Liver (tissue), 9 donors: ENCODE results near the gene GPR176. TPM values are rescaled to one million over a fixed set of nuclear protein-coding genes. Genes with fewer than 3 reads are reported as not detected.

ENCODE experiments used
- DNase-seq: peaks from one replicate; pipeline ENCODE4 v3.0.0-alpha.2; 2017; ENCODE audit warnings: low spot score
- H3K27ac ChIP-seq, 2 donors: one replicate each; pipeline ENCODE4 v1.7.0; 2013; ENCODE audit warnings: inconsistent platforms in 2 of 2, low read length in 2 of 2, control low read depth in 1 of 2, low read depth in 1 of 2, mild to moderate bottlenecking in 1 of 2
- H3K27me3 ChIP-seq, 4 donors: one replicate each; pipeline versions ENCODE4 v1.6.1 to v1.7.0; 2013; ENCODE audit warnings: low read length in 3 of 4, inconsistent platforms in 1 of 4, mild to moderate bottlenecking in 1 of 4, moderate library complexity in 1 of 4; ENCODE audit not compliant: control insufficient read depth in 4 of 4, insufficient read depth in 4 of 4
- H3K36me3 ChIP-seq, 4 donors: one replicate each; pipeline versions ENCODE4 v1.6.1 to v1.7.0; 2013; ENCODE audit warnings: low read length in 3 of 4, mild to moderate bottlenecking in 3 of 4, low read depth in 1 of 4, moderate library complexity in 1 of 4; ENCODE audit not compliant: control insufficient read depth in 4 of 4, insufficient read depth in 3 of 4
- H3K4me1 ChIP-seq, 4 donors: one replicate each; pipeline versions ENCODE4 v1.6.1 to v1.7.0; 2013; ENCODE audit warnings: low read length in 3 of 4, mild to moderate bottlenecking in 3 of 4, moderate library complexity in 1 of 4; ENCODE audit not compliant: control insufficient read depth in 4 of 4, insufficient read depth in 4 of 4
- H3K4me3 ChIP-seq, 3 donors: one replicate each; pipeline versions ENCODE4 v1.6.1 to v1.7.0; 2013; ENCODE audit warnings: low read length in 3 of 3, control low read depth in 1 of 3, low read depth in 1 of 3, mild to moderate bottlenecking in 1 of 3
- H3K9ac ChIP-seq, 2 donors: one replicate each; pipeline ENCODE4 v1.7.0; 2013; ENCODE audit warnings: low read length in 2 of 2, mild to moderate bottlenecking in 2 of 2, moderate library complexity in 2 of 2, control low read depth in 1 of 2, low read depth in 1 of 2
- H3K9me3 ChIP-seq, 4 donors: one replicate each; pipeline versions ENCODE4 v1.6.1 to v1.7.0; 2013; ENCODE audit warnings: low read length in 3 of 4; ENCODE audit not compliant: control insufficient read depth in 4 of 4
- ATF3 ChIP-seq: IDR thresholded peaks from 2 replicates; pipeline ENCODE4 v1.6.1; 2016; ENCODE audit warnings: antibody characterized with exemption
- CTCF ChIP-seq: fragments of 150-350 bp; IDR thresholded peaks from 2 replicates; pipeline ENCODE4 v1.5.1; 2017; ENCODE audit warnings: improper control_type of control experiment, low read depth, low read length; ENCODE audit not compliant: missing input control
- EGR1 ChIP-seq, 2 donors: IDR thresholded peaks; 2 replicates each; pipeline ENCODE4 v1.6.1; 2016 to 2018; ENCODE audit warnings: antibody characterized with exemption in 2 of 2, low read depth in 2 of 2
- FOXA1 ChIP-seq: IDR thresholded peaks from 2 replicates; pipeline ENCODE4 v1.6.1; 2016; ENCODE audit warnings: antibody characterized with exemption
- FOXA2 ChIP-seq: IDR thresholded peaks from 2 replicates; pipeline ENCODE4 v1.6.1; 2016; ENCODE audit warnings: antibody characterized with exemption
- GABPA ChIP-seq, 2 donors: IDR thresholded peaks in 1 of 2; conservative IDR thresholded peaks in 1 of 2; 2 replicates each; pipeline ENCODE4 v1.6.1; 2016; ENCODE audit warnings: antibody characterized with exemption in 2 of 2, mild to moderate bottlenecking in 1 of 2, moderate library complexity in 1 of 2
- HNF4G ChIP-seq: IDR thresholded peaks from 2 replicates; pipeline ENCODE4 v1.6.1; 2016; ENCODE audit warnings: antibody characterized with exemption
- JUND ChIP-seq, 2 donors: IDR thresholded peaks; 2 replicates each; pipeline ENCODE4 v1.6.1; 2016; ENCODE audit warnings: antibody characterized with exemption in 2 of 2
- NR2F2 ChIP-seq: IDR thresholded peaks from 2 replicates; pipeline ENCODE4 v1.6.1; 2016; ENCODE audit warnings: antibody characterized with exemption
- REST ChIP-seq: IDR thresholded peaks from 2 replicates; pipeline ENCODE4 v1.6.1; 2016; ENCODE audit warnings: antibody characterized with exemption, mild to moderate bottlenecking
- SP1 ChIP-seq: IDR thresholded peaks from 2 replicates; pipeline ENCODE4 v1.6.1; 2018; ENCODE audit warnings: antibody characterized with exemption, mild to moderate bottlenecking
- TAF1 ChIP-seq: conservative IDR thresholded peaks from 2 replicates; pipeline ENCODE4 v1.6.1; 2016; ENCODE audit warnings: antibody characterized with exemption, mild to moderate bottlenecking
- YY1 ChIP-seq: IDR thresholded peaks from 2 replicates; pipeline ENCODE4 v1.6.1; 2016; ENCODE audit warnings: antibody characterized with exemption, mild to moderate bottlenecking
- ZBTB33 ChIP-seq: IDR thresholded peaks from 2 replicates; pipeline ENCODE4 v1.6.1; 2016; ENCODE audit warnings: antibody characterized with exemption
- WGBS: extraction: QIAGEN DNeasy Blood & Tissue Kit; methylation state at CpG from one replicate; pipeline ENCODE4 v1.1.7; 2013; 5-methylcytosine and 5-hydroxymethylcytosine counted together
- polyA plus RNA-seq, 2 donors: library from polyadenylated mRNA; stranded (reverse) in 1 of 2; unstranded in 1 of 2; fragments of 200-250 nt in 1 of 2; fragments of >200 nt in 1 of 2; fragmentation: Nextera tagmentation in 1 of 2; extraction: Ambion mirVana in 1 of 2; gene quantifications; one replicate each; pipeline versions ENCODE4 v1.2.1 to v1.2.3, GENCODE V29; 2013 to 2015
- total RNA-seq, 2 donors: library from RNA; depleted of rRNA; stranded (reverse); fragments of >200 nt; gene quantifications; one replicate each; pipeline ENCODE4 v1.2.3, GENCODE V29; 2014
- donor health status: healthy.
- donor health status: healthy.
- donor health status: healthy.
- donor health status: healthy.
- donor health status: healthy.

The GPR176 gene
- total and polyA plus RNA-seq, 4 donors, result 0.44 to 1.7 (median 1.4) TPM

- Histone ChIP-seq H3K36me3 (peaks cover 7 to 41% (median 34%) of the 10 kb centered on the region in 4 donors), H3K4me1 (peaks cover 0 to 6% (median 3%) of the 10 kb centered on the region in 4 donors), H3K4me3 (no peak overlapping the region)
Observed at GRCh38 chr15:39942101-39942752, 22.2 kb upstream of the GPR176 start.

More at GRCh38 chr15:39942101-39942752, 22.2 kb upstream of the GPR176 start:
- Histone ChIP-seq H3K27ac (no peak overlapping the region), H3K9me3 (no peaks in the 10 kb centered on the region), H3K9ac (no peak overlapping the region), H3K27me3 (no peaks in the 10 kb centered on the region)
- no peak for DNase-seq
- 89% methylated on average over 3 of the region's 3 CpGs for WGBS
- no peak for TF ChIP-seq FOXA2
- TF ChIP-seq EGR1 (IDR thresholded peaks at IDR 0.05; ENCODE audit: low read depth in 2 of 2), result no peak
- no peak for TF ChIP-seq FOXA1
- TF ChIP-seq JUND (IDR thresholded peaks at IDR 0.05), result no peak
- no peak for TF ChIP-seq CTCF
- TF ChIP-seq HNF4G, result no peak
- TF ChIP-seq SP1, result no peak
- TF ChIP-seq YY1, result no peak
- TF ChIP-seq GABPA (IDR thresholded peaks at IDR 0.05 in 1 of 2, conservative IDR thresholded peaks at IDR 0.05 in 1 of 2), result no peak
- TF ChIP-seq TAF1, result no peak
- TF ChIP-seq REST, result no peak
- no peak for TF ChIP-seq ATF3
- no peak for TF ChIP-seq ZBTB33
- no peak for TF ChIP-seq NR2F2
